RWPE1 (cell line): ENCODE data around the gene PHYHIPL.

Experiments
- CTCF ChIA-PET: fragments of 350-600 bp; sonication (Branson Sonifier 250); formaldehyde crosslinking; extraction: SDS; loops from one replicate; lab custom pipeline; 2021; lab: Yijun Ruan, JAX
- POLR2A ChIA-PET: fragments of 400-600 bp; formaldehyde crosslinking; extraction: SDS; loops from one replicate; lab custom pipeline; 2020; ENCODE audit warnings: antibody characterized with exemption; ENCODE audit not compliant: low non-redundant PET; lab: Yijun Ruan, JAX
- DNase-seq: peaks from one replicate; pipeline ENCODE4 v3.0.0; 2012; ENCODE audit warnings: low spot score
- H3K27ac ChIP-seq: fragments of 450-650 bp; 2 replicates; pipeline ENCODE4 v1.5.1; 2017
- TF ChIP-seq, protein P1 (sequence below): fragments of 450-650 bp; conservative IDR thresholded peaks from 2 replicates; pipeline ENCODE4 v1.5.1; 2017; ENCODE audit warnings: low read depth, mild to moderate bottlenecking

The PHYHIPL gene

DNA sequence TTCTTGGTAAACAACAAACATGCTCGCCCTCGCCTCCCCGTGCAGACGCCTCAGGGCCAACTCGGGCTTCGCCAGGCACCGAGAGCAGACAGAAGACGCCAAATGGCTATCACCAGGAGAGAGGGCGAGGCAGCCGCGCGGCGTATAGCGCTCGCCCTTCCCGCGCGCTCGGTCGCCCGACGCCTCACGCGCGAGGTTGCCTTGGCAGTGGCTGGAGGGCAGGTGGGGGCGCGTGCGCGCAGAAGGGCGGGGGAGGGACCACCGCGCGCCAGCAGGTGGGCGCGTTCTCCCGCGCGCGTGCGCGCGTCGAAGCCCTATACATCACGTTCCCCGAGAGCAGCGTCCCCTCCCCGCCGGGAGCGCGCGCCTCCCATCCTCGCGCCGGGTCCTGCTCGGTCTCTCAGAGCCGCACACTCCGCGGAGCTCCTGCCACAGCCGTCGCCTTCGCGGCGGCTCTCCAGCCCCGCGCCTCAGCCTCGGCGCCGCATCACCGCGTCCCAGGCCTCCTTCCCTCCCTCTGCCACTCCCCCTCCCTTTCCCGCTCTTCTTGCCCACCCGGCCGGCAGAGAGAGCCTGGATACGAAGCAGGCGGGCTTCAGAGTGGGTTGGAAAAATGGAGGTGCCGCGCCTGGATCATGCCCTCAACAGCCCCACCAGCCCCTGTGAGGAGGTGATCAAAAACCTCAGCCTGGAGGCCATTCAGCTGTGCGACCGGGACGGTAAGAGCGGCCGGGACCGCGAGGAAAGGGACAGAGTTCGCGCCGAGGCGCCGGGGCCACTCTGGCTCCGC is at the start of gene PHYHIPL:
Gene PHYHIPL, plus strand, starts transcription at position 403 of the 790 bp plus-strand sequence. Its CDS starts 211 bp downstream, at position 614.
- H3K27ac ChIP-seq, result no peak within 1 kb of the TSS
- TF ChIP-seq, protein P1, sequence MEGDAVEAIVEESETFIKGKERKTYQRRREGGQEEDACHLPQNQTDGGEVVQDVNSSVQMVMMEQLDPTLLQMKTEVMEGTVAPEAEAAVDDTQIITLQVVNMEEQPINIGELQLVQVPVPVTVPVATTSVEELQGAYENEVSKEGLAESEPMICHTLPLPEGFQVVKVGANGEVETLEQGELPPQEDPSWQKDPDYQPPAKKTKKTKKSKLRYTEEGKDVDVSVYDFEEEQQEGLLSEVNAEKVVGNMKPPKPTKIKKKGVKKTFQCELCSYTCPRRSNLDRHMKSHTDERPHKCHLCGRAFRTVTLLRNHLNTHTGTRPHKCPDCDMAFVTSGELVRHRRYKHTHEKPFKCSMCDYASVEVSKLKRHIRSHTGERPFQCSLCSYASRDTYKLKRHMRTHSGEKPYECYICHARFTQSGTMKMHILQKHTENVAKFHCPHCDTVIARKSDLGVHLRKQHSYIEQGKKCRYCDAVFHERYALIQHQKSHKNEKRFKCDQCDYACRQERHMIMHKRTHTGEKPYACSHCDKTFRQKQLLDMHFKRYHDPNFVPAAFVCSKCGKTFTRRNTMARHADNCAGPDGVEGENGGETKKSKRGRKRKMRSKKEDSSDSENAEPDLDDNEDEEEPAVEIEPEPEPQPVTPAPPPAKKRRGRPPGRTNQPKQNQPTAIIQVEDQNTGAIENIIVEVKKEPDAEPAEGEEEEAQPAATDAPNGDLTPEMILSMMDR, result no peak
- POLR2A ChIA-PET, result no interaction called here
- peak; percentile 4 for DNase-seq
- CTCF ChIA-PET, result no interaction called here

DNA sequence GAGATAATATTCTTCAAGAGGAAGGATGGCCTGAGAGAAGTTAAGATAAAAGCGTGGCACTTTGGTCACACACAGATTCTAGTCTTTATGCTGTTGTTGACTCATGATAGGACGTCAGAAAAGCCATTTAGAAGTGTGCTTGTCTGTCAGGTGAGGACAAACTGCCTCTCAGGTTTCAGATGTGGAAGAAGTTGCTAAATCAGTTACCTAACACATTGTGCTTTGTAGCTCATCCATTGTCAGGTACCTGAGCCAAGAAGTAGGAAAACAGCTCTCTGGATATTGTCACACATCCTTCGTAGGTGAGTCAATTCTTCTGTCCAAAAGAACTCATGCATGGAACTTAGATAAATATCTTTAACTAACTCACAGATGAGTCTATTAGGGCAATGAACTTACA is 49.5 kb upstream of the PHYHIPL start:
- POLR2A ChIA-PET, result no interaction called here
- no peak for DNase-seq
- CTCF ChIA-PET, result no interaction called here
- H3K27ac ChIP-seq, result no peak overlapping the region
- TF ChIP-seq, protein P1, result no peak

DNA sequence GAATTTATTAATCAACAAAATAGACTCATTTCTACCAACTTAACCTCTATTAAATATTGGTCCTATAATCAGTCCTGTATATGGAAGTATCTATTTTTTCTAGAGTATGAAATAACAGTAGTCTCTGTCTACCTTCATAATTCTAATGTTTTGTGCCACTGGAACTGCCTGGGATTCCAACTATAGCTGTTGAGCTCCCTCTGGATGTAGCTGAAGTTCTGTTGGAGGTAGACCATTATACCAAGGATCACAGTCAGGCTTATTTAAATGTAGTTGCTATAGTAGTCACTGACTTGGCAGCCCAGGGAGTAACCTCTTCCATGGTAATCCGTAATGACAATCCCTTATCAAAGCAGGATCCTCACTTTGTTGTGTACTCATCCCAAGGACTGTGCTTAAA is 48.5 kb upstream of the PHYHIPL start:
- ChIA-PET POLR2A (no interaction called here), CTCF (no interaction called here)
- TF ChIP-seq, protein P1, result no peak
- H3K27ac ChIP-seq, result no peak overlapping the region
- DNase-seq, result no peak

DNA sequence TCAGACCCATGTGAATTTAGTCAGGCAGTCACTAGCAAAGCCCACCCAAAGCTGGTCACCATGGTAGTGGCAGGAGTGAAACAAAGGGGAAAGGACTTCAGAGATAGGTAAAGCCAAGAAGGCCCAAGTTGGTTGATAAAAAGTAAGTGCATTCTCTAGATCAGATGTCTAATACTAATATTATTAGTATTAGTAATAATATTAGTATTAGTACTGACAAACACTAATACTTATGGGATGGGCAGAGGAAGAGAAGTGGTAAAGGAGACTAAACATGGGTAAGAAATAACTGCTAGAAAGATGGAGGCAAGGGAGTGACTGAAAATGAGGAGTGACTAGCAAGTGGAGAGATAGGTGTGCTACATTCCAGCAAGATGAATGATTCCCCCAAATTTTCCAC is 46.6 kb upstream of the PHYHIPL start:
- DNase-seq, result no peak
- no peak overlapping the region for H3K27ac ChIP-seq
- TF ChIP-seq, protein P1, result no peak
- POLR2A ChIA-PET, result no interaction called here
- CTCF ChIA-PET, result no interaction called here

DNA sequence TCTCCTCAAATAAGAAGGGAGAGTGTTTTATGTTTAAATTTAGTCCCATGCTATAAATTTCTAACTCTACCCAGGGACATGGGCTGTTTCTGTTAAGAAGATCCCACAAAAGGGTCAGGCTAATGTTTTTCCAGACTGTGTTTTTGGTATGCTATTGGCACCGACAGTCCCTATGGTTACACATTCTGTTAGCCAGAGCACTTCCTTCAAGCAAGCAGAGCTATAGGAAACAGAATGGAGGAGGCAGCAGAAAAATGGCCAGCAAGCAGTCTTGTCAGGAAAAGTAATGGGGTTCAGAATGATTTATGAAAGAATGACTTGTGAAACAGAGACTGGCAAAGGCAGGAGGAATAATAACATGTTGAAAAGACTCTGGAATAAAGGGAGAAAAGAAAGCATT is 44.8 kb upstream of the PHYHIPL start:
- TF ChIP-seq, protein P1, result no peak
- CTCF ChIA-PET, result interaction anchor here (0.6 kb wide), 1 partner anchor 326 kb away, joined by 3 read pairs; no protein-coding TSS in a partner anchor
- H3K27ac ChIP-seq, result no peak overlapping the region
- DNase-seq, result no peak
- POLR2A ChIA-PET, result no interaction called here

DNA sequence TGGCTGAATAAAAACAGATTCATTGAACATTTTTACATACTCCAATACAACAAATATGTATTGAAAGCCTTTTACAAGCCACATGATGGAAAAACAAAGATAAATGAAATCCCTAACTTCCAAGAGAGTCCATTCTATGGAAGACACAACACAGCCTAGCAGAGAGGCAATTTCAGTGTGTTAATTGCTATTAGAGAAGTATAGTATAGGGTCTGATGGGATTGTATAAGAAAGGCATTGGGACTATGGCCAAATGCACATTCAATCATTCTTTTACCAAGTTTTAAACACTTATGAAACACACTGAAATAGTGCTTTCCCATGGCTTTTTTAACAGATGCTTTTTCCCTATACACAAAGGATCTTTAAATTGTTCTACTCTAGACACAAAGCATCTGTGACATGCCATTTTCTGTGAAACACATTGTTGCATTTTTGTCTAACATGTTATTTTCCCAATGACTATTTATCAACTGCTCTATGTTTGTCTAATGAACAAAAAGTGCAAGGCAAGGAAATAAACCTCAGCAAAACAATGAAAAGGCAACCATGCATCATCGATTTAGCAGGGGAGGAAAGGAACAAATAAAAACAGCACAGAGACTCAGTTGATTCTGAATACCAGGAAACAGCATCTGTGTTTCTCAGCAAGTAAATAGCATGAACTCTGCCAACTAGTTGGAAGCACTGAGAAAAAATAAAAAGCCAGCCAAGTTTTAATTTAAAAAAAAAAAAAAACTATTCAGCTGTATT is 42.4 kb upstream of the PHYHIPL start:
- no peak for DNase-seq
- no peak overlapping the region for H3K27ac ChIP-seq
- TF ChIP-seq, protein P1, result no peak
- ChIA-PET CTCF (interaction anchor here (0.7 kb wide), 1 partner anchor 170 kb away, joined by 3 read pairs; no protein-coding TSS in a partner anchor), POLR2A (no interaction called here)
